NCI-H1417 (cell line): ENCODE data around the gene CCDC82.
"Not testable (repeated sequence)": the region's sequence is repeated elsewhere in the genome, so short reads cannot be mapped to it uniquely, and the experiment has no call there.

ENCODE experiments used
- DNase-seq, 3 experiments: peaks; one replicate each; lab custom pipeline; 2025; lab: John Stamatoyannopoulos, UW

CCDC82 gene

GRCh38 chr11:96389720-96390487, at the start of gene CCDC82, which contains the start of gene JRKL:
Gene CCDC82 (minus strand): TSS chr11:96389912. CDS start chr11:96384747, 5,165 bp downstream.
Gene JRKL (plus strand): TSS chr11:96390013. CDS start chr11:96390650, 637 bp downstream.
- DNase-seq = peak; percentile 95 to 98 (median 97)

GRCh38 chr11:96432654-96433053, 42.9 kb upstream of the CCDC82 start:
- not testable (repeated sequence) for DNase-seq

GRCh38 chr11:96430668-96431067, 41.0 kb upstream of the CCDC82 start:
- no peak for DNase-seq

GRCh38 chr11:96424693-96425092, 35.0 kb upstream of the CCDC82 start:
- no peak for DNase-seq

GRCh38 chr11:96413408-96413807, 23.7 kb upstream of the CCDC82 start:
- DNase-seq = no peak

GRCh38 chr11:96412761-96413381, 23.2 kb upstream of the CCDC82 start:
- DNase-seq = no peak

GRCh38 chr11:96411412-96411811, 21.7 kb upstream of the CCDC82 start:
- peak in 2 of 3 experiments; percentile 15 to 49 for DNase-seq

GRCh38 chr11:96400697-96401096, 11.0 kb upstream of the CCDC82 start:
- DNase-seq = no peak

GRCh38 chr11:96397863-96398262, 8.2 kb upstream of the CCDC82 start:
- DNase-seq = no peak

- DNase-seq = no peak
These were observed 6.9 kb upstream of the CCDC82 start for GRCh38 chr11:96396637-96397036.

- no peak for DNase-seq
These were observed 5.1 kb upstream of the CCDC82 start for GRCh38 chr11:96394773-96395172.

GRCh38 chr11:96393753-96394348, 4.1 kb upstream of the CCDC82 start:
- DNase-seq = peak in 2 of 3 experiments; percentile 37 to 60

GRCh38 chr11:96391698-96392307, 2.1 kb upstream of the CCDC82 start:
- DNase-seq = peak in 1 of 3 experiments; percentile 13

GRCh38 chr11:96390488-96390792, 728 bp upstream of the CCDC82 start:
- DNase-seq = no peak

- peak in 1 of 3 experiments; percentile 41 for DNase-seq
These were observed 607 bp downstream of the CCDC82 start for GRCh38 chr11:96388891-96389719.

- DNase-seq = no peak
These were observed 4.5 kb downstream of the CCDC82 start for GRCh38 chr11:96385187-96385586.

GRCh38 chr11:96384156-96384555, 5.6 kb downstream of the CCDC82 start:
- peak; percentile 25 to 85 (median 27) for DNase-seq

- no peak for DNase-seq
These were observed 12.9 kb downstream of the CCDC82 start for GRCh38 chr11:96376796-96377195.

GRCh38 chr11:96373826-96374225, 15.9 kb downstream of the CCDC82 start:
- no peak for DNase-seq

GRCh38 chr11:96367342-96367741, 22.4 kb downstream of the CCDC82 start:
- no peak for DNase-seq

GRCh38 chr11:96366024-96366423, 23.7 kb downstream of the CCDC82 start:
- no peak for DNase-seq

GRCh38 chr11:96365493-96365892, 24.2 kb downstream of the CCDC82 start:
- DNase-seq = no peak
